ENCODE measurements around the gene TMEM222. TPM values are rescaled to one million over a fixed set of nuclear protein-coding genes. Genes with fewer than 3 reads are reported as not detected.
"Not testable (repeated sequence)": the region's sequence is repeated elsewhere in the genome, so short reads cannot be mapped to it uniquely, and the experiment has no call there.

Gene TMEM222
- total RNA-seq, 2 experiments from 2014 or later = 21.8 to 22.5 TPM

GRCh38 chr1:27381969-27382762 is 60.2 kb downstream of the TMEM222 start:
- ChIA-PET CTCF (interaction anchor here (0.7 to 1.8 kb wide), 3 partner anchors 16 to 86 kb away, joined by 3 to 6 read pairs (median 4); partner anchors contain the start of gene MAP3K6), POLR2A (interaction anchor here (1.8 kb wide), 1 partner anchor 17 kb away, joined by 4 read pairs; no protein-coding TSS in a partner anchor)
- Mint-ChIP-seq H3K27me3 (peaks cover 10% of the 10 kb centered on the region), H3K4me1 (ENCODE audit: low read depth) (no peaks in the 10 kb centered on the region), H3K4me3 (no peak overlapping the region), H3K27ac (no peak overlapping the region), H3K9me3 (no peaks in the 10 kb centered on the region), H3K36me3 (ENCODE audit: low read depth) (no peaks in the 10 kb centered on the region)
- intact Hi-C loops (cut with DNase I, micrococcal nuclease) = no loop called here
- DNase-seq (no peak), ATAC-seq (ENCODE audit: poor library complexity) (no peak)
- H3K9me3 ChIP-seq (ENCODE audit: control insufficient read depth in 1 of 2, insufficient read depth in 1 of 2, low read length in 2 of 2) = no peaks in the 10 kb centered on the region
- H3K4me3 ChIP-seq (ENCODE audit: low read length) = no peak overlapping the region
- peaks cover 5% of the 10 kb centered on the region for H3K4me1 ChIP-seq (ENCODE audit: insufficient read depth, low read length)
- TF ChIP-seq CTCF (IDR thresholded peaks at IDR 0.05) = no peak
- H3K36me3 ChIP-seq (ENCODE audit: insufficient read depth, low read length) = no peaks in the 10 kb centered on the region
- no peaks in the 10 kb centered on the region for H3K27me3 ChIP-seq (ENCODE audit: control insufficient read depth in 1 of 2, insufficient read depth in 2 of 2, low read length in 2 of 2)
- H3K27ac ChIP-seq (ENCODE audit: low read depth in 1 of 2, low read length in 2 of 2) = no peak overlapping the region

GRCh38 chr1:27383039-27383605 is 61.2 kb downstream of the TMEM222 start, which contains the start of gene CD164L2:
Gene CD164L2 (minus strand): TSS chr1:27383333. CDS start chr1:27383239, 94 bp downstream.
- intact Hi-C loops (cut with DNase I, micrococcal nuclease) = no loop called here
- no peak within 1 kb of the TSS for H3K27ac Mint-ChIP-seq
- peak; percentile 90 for ATAC-seq (ENCODE audit: poor library complexity)
- POLR2A ChIA-PET = interaction anchor here (0.6 to 1.8 kb wide), 2 partner anchors 17 to 401 kb away, joined by 4 to 5 read pairs; no protein-coding TSS in a partner anchor
- DNase-seq = peak in 11 of 14 experiments; percentile 42 to 70 (median 48)
- no peak for TF ChIP-seq CTCF (IDR thresholded peaks at IDR 0.05)
- Histone ChIP-seq H3K27me3 (ENCODE audit: control insufficient read depth in 1 of 2, insufficient read depth in 2 of 2, low read length in 2 of 2) (no peaks in the 10 kb centered on the region), H3K27ac (ENCODE audit: low read depth in 1 of 2, low read length in 2 of 2) (no peak within 1 kb of the TSS), H3K4me1 (ENCODE audit: insufficient read depth, low read length) (peaks cover 5% of the 10 kb centered on the region), H3K36me3 (ENCODE audit: insufficient read depth, low read length) (no peaks in the 10 kb centered on the region), H3K4me3 (ENCODE audit: low read length) (no peak within 1 kb of the TSS), H3K9me3 (ENCODE audit: control insufficient read depth in 1 of 2, insufficient read depth in 1 of 2, low read length in 2 of 2) (no peaks in the 10 kb centered on the region)
- CTCF ChIA-PET = interaction anchor here (1.6 to 1.8 kb wide), 2 partner anchors 26 to 87 kb away, joined by 4 to 6 read pairs; no protein-coding TSS in a partner anchor
- H3K36me3 Mint-ChIP-seq (ENCODE audit: low read depth) = no peaks in the 10 kb centered on the region
- no peaks in the 10 kb centered on the region for H3K4me1 Mint-ChIP-seq (ENCODE audit: low read depth)
- peaks cover 10% of the 10 kb centered on the region for H3K27me3 Mint-ChIP-seq
- H3K4me3 Mint-ChIP-seq = no peak within 1 kb of the TSS
- no peaks in the 10 kb centered on the region for H3K9me3 Mint-ChIP-seq

- no peak for TF ChIP-seq CTCF (IDR thresholded peaks at IDR 0.05)
- POLR2A ChIA-PET = no interaction called here
Measured at GRCh38 chr1:27383661-27384060, 61.7 kb downstream of the TMEM222 start.

GRCh38 chr1:27384797-27385196 is 62.8 kb downstream of the TMEM222 start:
- H3K4me3 Mint-ChIP-seq; intact Hi-C loops (cut with DNase I, micrococcal nuclease); H3K9me3 ChIP-seq (ENCODE audit: control insufficient read depth in 1 of 2, insufficient read depth in 1 of 2, low read length in 2 of 2); H3K4me1 Mint-ChIP-seq (ENCODE audit: low read depth); H3K36me3 Mint-ChIP-seq (ENCODE audit: low read depth); DNase-seq; H3K27ac ChIP-seq (ENCODE audit: low read depth in 1 of 2, low read length in 2 of 2); H3K27me3 ChIP-seq (ENCODE audit: control insufficient read depth in 1 of 2, insufficient read depth in 2 of 2, low read length in 2 of 2); H3K4me3 ChIP-seq (ENCODE audit: low read length); H3K27ac Mint-ChIP-seq; H3K9me3 Mint-ChIP-seq; H3K36me3 ChIP-seq (ENCODE audit: insufficient read depth, low read length); ATAC-seq (ENCODE audit: poor library complexity): not testable (repeated sequence)
- POLR2A ChIA-PET = interaction anchor here (0.7 kb wide), 1 partner anchor 19 kb away, joined by 3 read pairs; no protein-coding TSS in a partner anchor
- peaks cover 12% of the 10 kb centered on the region for H3K4me1 ChIP-seq (ENCODE audit: insufficient read depth, low read length)
- H3K27me3 Mint-ChIP-seq = peaks cover 13% of the 10 kb centered on the region
- CTCF ChIA-PET = interaction anchor here (1.0 to 2.0 kb wide), 2 partner anchors 27 to 52 kb away, joined by 3 to 4 read pairs; no protein-coding TSS in a partner anchor

More at GRCh38 chr1:27383661-27384060, 61.7 kb downstream of the TMEM222 start:
- no peaks in the 10 kb centered on the region for H3K36me3 ChIP-seq (ENCODE audit: insufficient read depth, low read length)
- peaks cover 12% of the 10 kb centered on the region for H3K27me3 Mint-ChIP-seq
- H3K27ac Mint-ChIP-seq = no peak overlapping the region
- ATAC-seq (ENCODE audit: poor library complexity) (no peak), DNase-seq (no peak)
- H3K36me3 Mint-ChIP-seq (ENCODE audit: low read depth) = no peaks in the 10 kb centered on the region
- peaks cover 3% of the 10 kb centered on the region for H3K4me1 Mint-ChIP-seq (ENCODE audit: low read depth)
- H3K27me3 ChIP-seq (ENCODE audit: control insufficient read depth in 1 of 2, insufficient read depth in 2 of 2, low read length in 2 of 2) = no peaks in the 10 kb centered on the region
- no peaks in the 10 kb centered on the region for H3K9me3 ChIP-seq (ENCODE audit: control insufficient read depth in 1 of 2, insufficient read depth in 1 of 2, low read length in 2 of 2)
- H3K4me3 ChIP-seq (ENCODE audit: low read length) = no peak overlapping the region
- H3K9me3 Mint-ChIP-seq = no peaks in the 10 kb centered on the region
- no peak overlapping the region for H3K27ac ChIP-seq (ENCODE audit: low read depth in 1 of 2, low read length in 2 of 2)
- H3K4me1 ChIP-seq (ENCODE audit: insufficient read depth, low read length) = peaks cover 10% of the 10 kb centered on the region
- intact Hi-C loops (cut with DNase I, micrococcal nuclease) = no loop called here
- H3K4me3 Mint-ChIP-seq = no peak overlapping the region
- CTCF ChIA-PET = interaction anchor here (1.8 to 2.0 kb wide), 2 partner anchors 26 to 51 kb away, joined by 4 to 6 read pairs; no protein-coding TSS in a partner anchor
